Measurements from ENCODE around the gene IDH3A.

The IDH3A gene

DNA sequence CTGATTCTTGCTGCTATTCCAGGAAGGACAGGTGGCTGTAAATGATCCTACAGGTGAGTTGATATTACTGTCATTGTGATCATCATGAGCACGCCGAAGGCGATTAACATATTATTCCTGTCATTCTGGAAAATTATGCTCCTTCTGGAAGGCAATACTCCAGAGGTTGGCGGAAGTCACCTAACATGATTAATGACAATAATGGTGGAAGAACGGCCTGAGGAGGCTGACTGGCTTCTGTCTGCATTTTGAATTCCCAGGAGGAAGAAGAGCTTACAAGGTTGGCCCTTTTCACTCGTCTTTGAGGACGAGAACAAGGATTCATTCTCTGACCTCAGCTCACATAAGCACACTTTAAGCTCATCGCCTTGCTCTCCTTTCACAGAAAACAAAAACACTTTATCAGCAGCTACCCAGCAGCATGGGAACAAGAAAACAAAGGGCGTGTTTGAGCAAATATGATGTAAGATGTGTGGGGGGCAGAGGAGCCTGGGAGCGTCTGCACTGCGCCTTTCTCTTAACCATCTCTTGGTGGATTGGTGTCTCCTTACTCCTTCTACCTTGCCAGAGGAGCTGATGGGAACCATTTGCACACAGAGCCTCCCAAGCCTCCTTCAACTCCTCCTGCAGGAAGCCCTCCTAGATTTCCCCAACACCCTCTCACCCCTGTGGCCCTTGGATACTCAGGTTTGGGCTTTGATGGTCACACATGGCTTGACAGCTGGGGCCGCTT, 62.2 kb downstream of the IDH3A start:
- Mint-ChIP-seq H3K4me1 (no peaks in the 10 kb centered on the region), H3K36me3 (no peaks in the 10 kb centered on the region), H3K27me3 (peaks cover 37% of the 10 kb centered on the region), H3K9me3 (no peaks in the 10 kb centered on the region), H3K4me3 (no peak overlapping the region), H3K27ac (no peak overlapping the region)
- ATAC-seq: no peak

DNA sequence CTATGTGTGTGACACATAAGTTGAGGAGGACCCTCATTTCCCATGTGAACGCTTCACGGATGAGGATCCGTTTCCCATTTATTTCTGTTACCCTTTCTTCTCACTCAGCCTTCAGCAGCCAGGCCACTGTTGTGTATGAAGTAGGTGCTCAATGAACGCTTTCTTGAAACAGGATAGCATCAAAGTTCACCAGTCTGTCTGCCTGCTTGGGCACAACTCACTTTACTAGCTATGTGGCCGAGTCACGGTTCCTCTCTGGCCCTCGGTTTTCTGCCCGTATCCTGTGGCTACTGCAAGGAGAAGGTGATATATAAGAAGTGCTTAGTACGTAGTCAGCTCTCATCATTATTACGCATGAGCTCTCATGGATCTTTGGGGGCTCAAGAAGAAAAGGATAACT, 62.8 kb downstream of the IDH3A start:
- H3K36me3 Mint-ChIP-seq: no peaks in the 10 kb centered on the region
- H3K27ac Mint-ChIP-seq: no peak overlapping the region
- H3K4me1 Mint-ChIP-seq: no peaks in the 10 kb centered on the region
- no peak overlapping the region for H3K4me3 Mint-ChIP-seq
- no peak for ATAC-seq
- H3K27me3 Mint-ChIP-seq: peaks cover 37% of the 10 kb centered on the region
- H3K9me3 Mint-ChIP-seq: no peaks in the 10 kb centered on the region

DNA sequence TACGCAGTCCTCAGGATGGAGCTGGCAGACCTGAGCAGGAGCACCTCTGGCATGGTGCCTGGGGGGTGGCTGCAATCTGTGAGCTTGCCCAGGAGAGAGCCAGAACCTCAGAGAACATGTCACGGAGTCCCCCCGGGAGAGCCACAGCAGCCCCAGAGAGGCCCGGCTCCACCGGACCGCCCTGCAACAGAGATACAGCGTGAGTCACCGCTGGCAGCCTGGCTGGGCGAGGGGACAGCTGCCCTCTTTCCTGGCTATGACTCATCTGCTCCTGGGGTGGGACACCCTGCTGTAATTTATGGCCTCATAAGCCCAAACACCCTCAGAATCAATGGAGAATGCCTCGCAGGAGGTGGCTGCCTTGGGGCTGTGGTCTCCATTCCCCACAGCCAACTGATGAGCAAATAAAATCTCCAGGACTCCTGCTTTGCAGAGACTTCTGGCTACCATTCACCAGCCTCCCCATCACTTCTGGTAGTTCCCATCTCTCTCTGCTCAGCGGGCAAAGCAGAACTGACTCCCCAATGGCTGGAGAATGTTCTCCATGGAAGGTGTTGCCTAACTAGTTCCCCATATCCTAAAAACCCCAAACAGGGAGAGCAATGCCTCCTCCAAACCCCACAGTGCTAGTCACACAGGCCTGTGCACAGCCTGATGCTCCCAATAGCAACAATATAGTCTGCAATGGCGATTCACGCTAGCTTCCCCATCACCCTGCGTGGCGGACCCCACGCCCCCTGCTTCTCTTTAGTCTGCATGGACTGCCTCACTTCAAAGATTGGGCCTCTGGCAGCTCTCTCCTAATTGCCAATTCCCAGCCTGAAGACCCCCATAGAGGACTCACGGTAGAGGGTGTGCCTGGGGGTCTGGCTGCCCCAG, 63.6 kb downstream of the IDH3A start:
- ATAC-seq: no peak
- no peaks in the 10 kb centered on the region for H3K9me3 Mint-ChIP-seq

DNA sequence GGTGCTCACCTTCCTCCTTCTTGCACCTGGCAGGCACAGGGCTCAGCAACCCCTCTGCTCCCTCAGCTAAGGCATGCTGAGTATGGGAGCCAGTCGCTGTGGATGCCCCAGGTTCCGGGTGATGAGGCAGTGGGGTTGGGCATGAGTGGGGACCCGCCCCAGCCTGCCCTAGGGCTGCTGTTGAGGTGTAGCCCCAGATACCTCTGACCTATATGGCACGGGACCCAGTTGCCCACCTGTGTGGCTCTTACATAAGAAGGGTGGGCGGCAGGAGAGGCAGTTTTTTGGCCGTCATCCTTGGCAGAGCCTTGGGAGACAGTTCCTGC, 64.2 kb downstream of the IDH3A start:
- Mint-ChIP-seq H3K4me1 (no peaks in the 10 kb centered on the region), H3K27ac (no peak overlapping the region), H3K9me3 (no peaks in the 10 kb centered on the region), H3K36me3 (no peaks in the 10 kb centered on the region), H3K27me3 (peaks cover 37% of the 10 kb centered on the region), H3K4me3 (no peak overlapping the region)
- no peak for ATAC-seq

More for the DNA sequence above, 63.6 kb downstream of the IDH3A start:
- H3K36me3 Mint-ChIP-seq: no peaks in the 10 kb centered on the region
- no peak overlapping the region for H3K4me3 Mint-ChIP-seq
- peaks cover 37% of the 10 kb centered on the region for H3K27me3 Mint-ChIP-seq
- no peaks in the 10 kb centered on the region for H3K4me1 Mint-ChIP-seq
- no peak overlapping the region for H3K27ac Mint-ChIP-seq

DNA sequence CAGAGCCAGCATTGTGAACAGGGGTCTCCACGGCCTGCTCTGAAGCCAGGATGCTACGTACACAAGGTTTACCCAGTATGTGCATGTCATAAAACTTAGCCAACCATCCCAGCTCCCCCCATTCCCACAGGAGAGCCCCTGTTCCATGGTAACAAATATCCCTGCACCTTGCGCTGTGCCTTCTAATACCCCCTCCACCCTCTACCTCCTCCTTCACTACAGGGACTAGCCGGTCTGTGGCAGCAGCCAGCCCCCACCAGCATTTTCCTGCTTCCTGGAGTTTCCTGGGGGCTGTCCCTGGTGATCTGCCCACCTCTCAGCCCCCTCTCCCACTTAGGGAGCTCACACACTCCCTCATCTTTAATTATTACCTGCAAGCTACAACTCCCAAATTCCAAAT, 64.8 kb downstream of the IDH3A start:
- no peak overlapping the region for H3K27ac Mint-ChIP-seq
- no peaks in the 10 kb centered on the region for H3K4me1 Mint-ChIP-seq
- no peak for ATAC-seq
- no peaks in the 10 kb centered on the region for H3K36me3 Mint-ChIP-seq
- peaks cover 37% of the 10 kb centered on the region for H3K27me3 Mint-ChIP-seq
- no peaks in the 10 kb centered on the region for H3K9me3 Mint-ChIP-seq
- H3K4me3 Mint-ChIP-seq: no peak overlapping the region

DNA sequence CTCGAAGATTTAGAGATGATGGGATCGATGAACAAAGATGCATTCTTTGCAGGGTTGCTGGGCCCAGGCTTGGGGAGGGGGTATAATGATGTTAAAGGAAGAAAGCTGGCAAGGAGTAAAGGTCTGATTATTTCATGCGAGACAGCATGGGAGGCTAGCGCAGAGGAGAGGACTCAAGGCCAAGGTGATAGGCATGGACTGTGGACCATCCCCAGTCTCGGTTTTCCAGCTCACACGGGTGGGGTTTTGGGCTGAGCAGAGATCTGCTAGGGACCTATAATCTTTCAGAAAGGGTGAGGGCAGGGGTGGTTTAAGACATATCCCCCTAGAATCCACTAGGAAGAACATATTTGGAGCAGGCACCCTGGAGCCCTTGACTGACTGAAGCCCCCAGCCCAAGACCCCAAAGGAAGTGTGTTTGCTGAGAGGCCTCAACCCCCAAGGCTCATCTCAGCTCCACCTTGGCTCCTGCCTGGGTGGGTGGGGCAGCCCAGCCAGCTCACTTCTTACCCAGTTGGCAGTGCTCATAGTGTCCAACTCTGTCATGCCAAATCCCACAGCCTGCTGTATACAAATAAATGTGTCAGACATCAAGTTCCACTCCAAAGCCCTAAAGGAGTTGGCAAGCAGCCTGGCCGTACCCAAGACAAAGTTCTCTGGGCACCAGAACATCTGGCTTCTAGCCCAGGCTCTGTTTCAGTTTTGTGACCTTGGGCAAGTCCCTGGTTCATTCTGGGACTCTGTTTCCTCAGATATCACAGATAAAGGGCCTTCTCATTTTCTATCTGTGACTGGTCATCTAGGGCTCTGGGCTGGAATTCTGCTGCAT, 67.3 kb downstream of the IDH3A start:
- Mint-ChIP-seq H3K4me3 (no peak overlapping the region), H3K27ac (no peak overlapping the region), H3K36me3 (no peaks in the 10 kb centered on the region), H3K4me1 (no peaks in the 10 kb centered on the region), H3K9me3 (no peaks in the 10 kb centered on the region), H3K27me3 (peaks cover 37% of the 10 kb centered on the region)
- no peak for ATAC-seq

DNA sequence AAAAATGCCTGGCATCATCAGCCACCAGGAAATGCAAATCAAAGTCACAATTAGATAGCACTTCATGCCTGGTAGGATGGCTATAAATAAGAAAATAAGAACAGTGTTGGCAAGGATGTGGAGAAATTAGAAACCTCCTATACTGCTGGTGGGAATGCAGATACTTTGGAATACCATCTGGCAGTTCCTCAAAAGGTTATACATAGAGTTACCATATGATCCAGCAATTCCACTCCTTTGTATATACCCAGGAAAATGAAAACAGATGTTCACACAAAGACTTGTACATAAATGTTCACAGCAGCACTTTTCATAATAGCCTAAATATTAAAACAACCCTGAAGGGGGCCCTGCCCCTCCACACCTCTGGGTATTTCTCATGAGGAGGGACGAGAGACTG, 71.6 kb downstream of the IDH3A start:
- no peaks in the 10 kb centered on the region for H3K9me3 Mint-ChIP-seq
- no peak for ATAC-seq

More for the DNA sequence above, 71.6 kb downstream of the IDH3A start:
- Mint-ChIP-seq H3K27me3 (peaks cover 3% of the 10 kb centered on the region), H3K4me1 (no peaks in the 10 kb centered on the region), H3K36me3 (no peaks in the 10 kb centered on the region), H3K27ac (no peak overlapping the region), H3K4me3 (no peak overlapping the region)
